Neural cell (in vitro differentiated cells): ENCODE data around the gene ZBTB11. TPM values are rescaled to one million over a fixed set of nuclear protein-coding genes. Genes with fewer than 3 reads are reported as not detected.

Experiments
- H2AFZ ChIP-seq: fragments of 200-600, 300-800 bp; sonication (generic), shearing (Covaris generic); 2 replicates; pipeline ENCODE4 v1.6.0; 2014; ENCODE audit warnings: low read depth, mild to moderate bottlenecking, antibody characterized with exemption, low read length, moderate library complexity
- H3F3A ChIP-seq: fragments of 200-600 bp; shearing (Covaris generic); 2 replicates; pipeline ENCODE4 v1.6.1; 2016; ENCODE audit warnings: mild to moderate bottlenecking, moderate library complexity, mixed read lengths, antibody characterized with exemption, low read length; ENCODE audit not compliant: insufficient read depth, poor library complexity, severe bottlenecking
- H3K27ac ChIP-seq: fragments of 200-600, 300-800 bp; sonication (generic), shearing (Covaris generic); 2 replicates; pipeline ENCODE4 v1.5.1; 2014; ENCODE audit warnings: mild to moderate bottlenecking, low read length, moderate library complexity
- H3K27me3 ChIP-seq: fragments of 300-800, 200-600 bp; sonication (generic), shearing (Covaris generic); 2 replicates; pipeline ENCODE4 v1.6.0; 2014; ENCODE audit warnings: mild to moderate bottlenecking, low read depth, low read length, moderate library complexity; ENCODE audit not compliant: insufficient read depth
- H3K36me3 ChIP-seq: fragments of 300-800, 200-600 bp; sonication (generic), shearing (Covaris generic); 2 replicates; pipeline ENCODE4 v1.5.1; 2014; ENCODE audit warnings: mild to moderate bottlenecking, antibody characterized with exemption, low read length, moderate library complexity; ENCODE audit not compliant: insufficient read depth
- H3K4me2 ChIP-seq: fragments of 300-800, 200-600 bp; sonication (generic), shearing (Covaris generic); 2 replicates; pipeline ENCODE4 v1.6.0; 2014; ENCODE audit warnings: mild to moderate bottlenecking, low read length
- H3K4me3 ChIP-seq: fragments of 300-800, 200-600 bp; sonication (generic), shearing (Covaris generic); 2 replicates; pipeline ENCODE4 v1.5.1; 2014; ENCODE audit warnings: mild to moderate bottlenecking, low read length, moderate library complexity
- H3K79me2 ChIP-seq: fragments of 200-600 bp; shearing (Covaris generic); replicated peaks from 2 replicates; pipeline ENCODE4 v1.6.0; 2014; ENCODE audit warnings: mild to moderate bottlenecking, low read length, moderate library complexity; ENCODE audit not compliant: insufficient read depth
- H3K9ac ChIP-seq: fragments of 300-800, 200-600 bp; sonication (generic), shearing (Covaris generic); 2 replicates; pipeline ENCODE4 v1.6.1; 2016; ENCODE audit warnings: mild to moderate bottlenecking, low read length, mixed read lengths
- H3K9me2 ChIP-seq: fragments of 200-600 bp; shearing (Covaris generic); 2 replicates; pipeline ENCODE4 v1.6.1; 2016; ENCODE audit warnings: mild to moderate bottlenecking, low read length, mixed read lengths; ENCODE audit not compliant: insufficient read depth
- H3K9me3 ChIP-seq: fragments of 200-600, 300-800 bp; sonication (generic), shearing (Covaris generic); 2 replicates; pipeline ENCODE4 v1.6.1; 2016; ENCODE audit warnings: mild to moderate bottlenecking, mixed run types, low read length, moderate library complexity, mixed read lengths
- H4K20me1 ChIP-seq: fragments of 200-600 bp; shearing (Covaris generic); 2 replicates; pipeline ENCODE4 v1.6.1; 2016; ENCODE audit warnings: mild to moderate bottlenecking, mixed run types; ENCODE audit not compliant: insufficient read depth
- EP300 ChIP-seq: fragments of 450-650 bp; conservative IDR thresholded peaks from 2 replicates; pipeline ENCODE4 v1.6.1; 2014; ENCODE audit warnings: antibody characterized with exemption, mild to moderate bottlenecking, moderate library complexity; ENCODE audit not compliant: poor library complexity, severe bottlenecking
- EZH2 ChIP-seq: fragments of 200-600, 300-800 bp; shearing (Covaris generic), sonication (generic); IDR thresholded peaks from 2 replicates; pipeline ENCODE4 v1.6.1; 2014; ENCODE audit warnings: antibody characterized with exemption, low read length, borderline replicate concordance, mild to moderate bottlenecking; ENCODE audit not compliant: insufficient read depth, poor library complexity, severe bottlenecking
- MXI1 ChIP-seq: fragments of 450-650 bp; conservative IDR thresholded peaks from 2 replicates; pipeline ENCODE4 v1.6.1; 2014; ENCODE audit warnings: antibody characterized with exemption, mild to moderate bottlenecking; ENCODE audit not compliant: poor library complexity, severe bottlenecking
- POLR2AphosphoS5 ChIP-seq: IDR thresholded peaks from 2 replicates; pipeline ENCODE4 v1.6.1; 2012
- RAD21 ChIP-seq: fragments of 450-650 bp; conservative IDR thresholded peaks from 2 replicates; pipeline ENCODE4 v1.6.1; 2014; ENCODE audit warnings: antibody characterized with exemption, mild to moderate bottlenecking, moderate library complexity
- SMC3 ChIP-seq: fragments of 450-650 bp; conservative IDR thresholded peaks from 2 replicates; pipeline ENCODE4 v1.6.1; 2014; ENCODE audit warnings: antibody characterized with exemption, mild to moderate bottlenecking, moderate library complexity; ENCODE audit not compliant: poor library complexity
- TAF1 ChIP-seq: IDR thresholded peaks from 2 replicates; pipeline ENCODE4 v1.6.1; 2012; ENCODE audit warnings: low read depth
- polyA plus RNA-seq: library from polyadenylated mRNA; depleted of rRNA; stranded (reverse); fragments of >200 nt; gene quantifications from 2 replicates; pipeline ENCODE4 v1.2.3, GENCODE V29; 2014
- TF ChIP-seq, protein P1 (sequence below): IDR thresholded peaks from 2 replicates; pipeline ENCODE4 v1.6.1; 2012; ENCODE audit warnings: borderline replicate concordance
- TF ChIP-seq, protein P2 (sequence below): fragments of 450-650 bp; IDR thresholded peaks from 2 replicates; pipeline ENCODE4 v1.5.1; 2014; ENCODE audit warnings: antibody characterized with exemption, mild to moderate bottlenecking, moderate library complexity; ENCODE audit not compliant: poor library complexity, severe bottlenecking

Gene ZBTB11
- polyA plus RNA-seq, 1 donor from 2014 or later: 23.5 TPM

DNA sequence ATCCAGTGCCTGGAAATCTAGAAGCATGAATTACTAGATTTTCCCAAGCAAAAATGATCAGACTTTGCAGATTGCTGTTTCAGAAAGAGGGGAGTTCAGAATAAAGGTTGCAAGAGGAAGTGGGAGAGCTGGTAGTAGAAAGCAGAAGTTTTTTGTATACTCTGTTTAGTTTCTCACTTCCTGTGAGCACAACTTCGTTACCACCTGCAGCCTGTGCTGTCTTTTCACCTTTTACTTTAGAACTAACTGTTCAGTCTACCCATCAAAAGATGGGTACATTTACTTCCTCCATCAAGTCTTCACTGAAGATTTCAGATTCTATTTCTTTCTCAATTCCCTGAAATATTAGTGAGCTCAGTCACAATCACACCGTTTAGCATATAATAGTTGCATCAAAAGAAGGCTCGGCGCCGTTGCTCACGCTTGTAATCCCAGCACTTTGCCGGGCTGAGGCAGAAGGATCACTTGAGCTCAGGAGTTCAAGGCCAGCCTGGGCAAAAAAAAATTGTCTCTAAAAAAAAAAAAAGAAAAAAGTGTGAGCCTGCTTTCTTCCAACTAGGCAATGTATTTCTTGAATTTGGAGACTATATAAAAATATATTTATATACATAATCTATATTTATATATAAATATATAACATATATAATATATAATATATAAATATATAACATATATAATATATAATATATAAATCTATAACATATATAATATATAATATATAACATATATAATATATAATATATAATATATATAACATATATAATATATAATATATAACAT lies 45.7 kb upstream of the ZBTB11 start:
- Histone ChIP-seq H3K27me3 (no peaks in the 10 kb centered on the region), H3K4me2 (no peak overlapping the region), H3K9ac (no peak overlapping the region), H3K36me3 (no peaks in the 10 kb centered on the region), H3K9me2 (no peaks in the 10 kb centered on the region), H3F3A (peaks cover 4% of the 10 kb centered on the region), H2AFZ (no peak overlapping the region), H3K79me2 (peaks cover 25% of the 10 kb centered on the region), H4K20me1 (no peaks in the 10 kb centered on the region), H3K9me3 (no peaks in the 10 kb centered on the region), H3K4me3 (no peak overlapping the region), H3K27ac (no peak overlapping the region)
- TF ChIP-seq, protein P1, sequence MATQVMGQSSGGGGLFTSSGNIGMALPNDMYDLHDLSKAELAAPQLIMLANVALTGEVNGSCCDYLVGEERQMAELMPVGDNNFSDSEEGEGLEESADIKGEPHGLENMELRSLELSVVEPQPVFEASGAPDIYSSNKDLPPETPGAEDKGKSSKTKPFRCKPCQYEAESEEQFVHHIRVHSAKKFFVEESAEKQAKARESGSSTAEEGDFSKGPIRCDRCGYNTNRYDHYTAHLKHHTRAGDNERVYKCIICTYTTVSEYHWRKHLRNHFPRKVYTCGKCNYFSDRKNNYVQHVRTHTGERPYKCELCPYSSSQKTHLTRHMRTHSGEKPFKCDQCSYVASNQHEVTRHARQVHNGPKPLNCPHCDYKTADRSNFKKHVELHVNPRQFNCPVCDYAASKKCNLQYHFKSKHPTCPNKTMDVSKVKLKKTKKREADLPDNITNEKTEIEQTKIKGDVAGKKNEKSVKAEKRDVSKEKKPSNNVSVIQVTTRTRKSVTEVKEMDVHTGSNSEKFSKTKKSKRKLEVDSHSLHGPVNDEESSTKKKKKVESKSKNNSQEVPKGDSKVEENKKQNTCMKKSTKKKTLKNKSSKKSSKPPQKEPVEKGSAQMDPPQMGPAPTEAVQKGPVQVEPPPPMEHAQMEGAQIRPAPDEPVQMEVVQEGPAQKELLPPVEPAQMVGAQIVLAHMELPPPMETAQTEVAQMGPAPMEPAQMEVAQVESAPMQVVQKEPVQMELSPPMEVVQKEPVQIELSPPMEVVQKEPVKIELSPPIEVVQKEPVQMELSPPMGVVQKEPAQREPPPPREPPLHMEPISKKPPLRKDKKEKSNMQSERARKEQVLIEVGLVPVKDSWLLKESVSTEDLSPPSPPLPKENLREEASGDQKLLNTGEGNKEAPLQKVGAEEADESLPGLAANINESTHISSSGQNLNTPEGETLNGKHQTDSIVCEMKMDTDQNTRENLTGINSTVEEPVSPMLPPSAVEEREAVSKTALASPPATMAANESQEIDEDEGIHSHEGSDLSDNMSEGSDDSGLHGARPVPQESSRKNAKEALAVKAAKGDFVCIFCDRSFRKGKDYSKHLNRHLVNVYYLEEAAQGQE: no peak
- TF ChIP-seq EZH2: no peak
- no peak for TF ChIP-seq EP300
- no peak for TF ChIP-seq MXI1
- no peak for TF ChIP-seq POLR2AphosphoS5
- TF ChIP-seq SMC3: no peak
- TF ChIP-seq, protein P2, sequence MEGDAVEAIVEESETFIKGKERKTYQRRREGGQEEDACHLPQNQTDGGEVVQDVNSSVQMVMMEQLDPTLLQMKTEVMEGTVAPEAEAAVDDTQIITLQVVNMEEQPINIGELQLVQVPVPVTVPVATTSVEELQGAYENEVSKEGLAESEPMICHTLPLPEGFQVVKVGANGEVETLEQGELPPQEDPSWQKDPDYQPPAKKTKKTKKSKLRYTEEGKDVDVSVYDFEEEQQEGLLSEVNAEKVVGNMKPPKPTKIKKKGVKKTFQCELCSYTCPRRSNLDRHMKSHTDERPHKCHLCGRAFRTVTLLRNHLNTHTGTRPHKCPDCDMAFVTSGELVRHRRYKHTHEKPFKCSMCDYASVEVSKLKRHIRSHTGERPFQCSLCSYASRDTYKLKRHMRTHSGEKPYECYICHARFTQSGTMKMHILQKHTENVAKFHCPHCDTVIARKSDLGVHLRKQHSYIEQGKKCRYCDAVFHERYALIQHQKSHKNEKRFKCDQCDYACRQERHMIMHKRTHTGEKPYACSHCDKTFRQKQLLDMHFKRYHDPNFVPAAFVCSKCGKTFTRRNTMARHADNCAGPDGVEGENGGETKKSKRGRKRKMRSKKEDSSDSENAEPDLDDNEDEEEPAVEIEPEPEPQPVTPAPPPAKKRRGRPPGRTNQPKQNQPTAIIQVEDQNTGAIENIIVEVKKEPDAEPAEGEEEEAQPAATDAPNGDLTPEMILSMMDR: no peak
- TF ChIP-seq RAD21: no peak
- TF ChIP-seq TAF1: no peak

DNA sequence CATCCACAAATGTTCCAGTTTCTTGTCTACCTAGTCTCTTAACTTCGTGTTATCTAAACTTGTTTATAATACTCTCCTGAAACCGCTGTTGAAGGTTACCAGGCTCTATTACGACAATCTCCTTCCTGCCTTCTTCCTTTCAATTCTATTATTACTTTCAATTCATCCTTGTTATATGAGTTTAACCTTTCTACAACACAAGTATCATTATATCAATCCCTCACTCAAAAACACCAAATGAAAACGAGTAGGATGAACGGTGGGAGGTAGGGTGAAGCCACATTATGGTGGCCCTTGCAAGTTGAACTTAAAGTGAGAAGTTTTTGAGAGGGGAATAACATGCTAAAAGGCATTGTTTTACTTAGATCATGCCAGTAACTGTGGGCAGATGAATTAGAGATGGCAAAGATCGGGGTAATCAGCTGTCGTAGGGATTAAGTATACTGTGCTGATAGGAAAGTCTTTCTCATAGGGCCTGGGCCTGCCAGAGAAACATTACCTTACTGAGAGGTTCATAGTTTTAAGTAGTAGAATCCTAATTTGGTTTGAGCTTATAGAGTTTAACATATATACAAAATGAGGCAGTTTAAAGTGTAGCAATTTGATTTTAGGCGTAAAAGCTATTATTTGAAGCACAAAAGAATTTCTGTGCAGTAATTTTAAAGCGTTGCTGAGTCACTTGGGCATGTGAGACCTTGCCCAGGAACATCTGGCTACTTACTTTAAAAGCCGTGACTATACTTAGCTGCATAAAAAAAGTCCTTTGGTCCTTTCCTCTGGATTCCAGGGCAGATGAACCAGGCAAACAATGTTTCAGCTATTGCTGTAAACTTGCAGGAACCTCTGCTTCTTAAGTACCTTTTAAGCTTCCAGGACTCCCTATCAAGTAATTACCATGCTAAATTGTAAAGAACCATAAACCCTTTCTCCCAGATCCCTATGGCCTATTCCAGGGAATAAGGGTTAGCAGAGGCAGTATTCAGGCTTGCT lies 44.2 kb upstream of the ZBTB11 start:
- Histone ChIP-seq H3K36me3 (no peaks in the 10 kb centered on the region), H2AFZ (no peak overlapping the region), H3K9me2 (no peaks in the 10 kb centered on the region)

More for the DNA sequence above, 44.2 kb upstream of the ZBTB11 start:
- no peaks in the 10 kb centered on the region for H3K9me3 ChIP-seq
- no peak overlapping the region for H3K4me3 ChIP-seq
- H3K79me2 ChIP-seq: peaks cover 12% of the 10 kb centered on the region
- H3K4me2 ChIP-seq: no peak overlapping the region
- H3F3A ChIP-seq: peaks cover 4% of the 10 kb centered on the region
- no peaks in the 10 kb centered on the region for H3K27me3 ChIP-seq
- TF ChIP-seq MXI1: no peak
- no peak for TF ChIP-seq EZH2
- no peak for TF ChIP-seq SMC3
- TF ChIP-seq, protein P1: no peak
- no peak for TF ChIP-seq EP300
- TF ChIP-seq, protein P2: no peak
- no peak for TF ChIP-seq POLR2AphosphoS5
- TF ChIP-seq TAF1: no peak
- TF ChIP-seq RAD21: no peak
- H3K9ac ChIP-seq: no peak overlapping the region
- H4K20me1 ChIP-seq: no peaks in the 10 kb centered on the region
- no peak overlapping the region for H3K27ac ChIP-seq
